HG02970 (cell line): ENCODE results near the gene ZSCAN10.
A peak's percentile ranks its signal among the peaks of the same experiment; 100 is the strongest.

Experiments used
- ATAC-seq: cut with Tn5 transposase; IDR thresholded peaks from one replicate; pipeline ENCODE4 v1.9.1; 2021; ENCODE audit warnings: mild to moderate bottlenecking, moderate library complexity, moderate number of reproducible peaks; ENCODE audit not compliant: unreplicated experiment, low FRiP score

The ZSCAN10 gene

GRCh38 chr16:3134338-3135125, 35.4 kb upstream of the ZSCAN10 start, which contains the start of gene ZNF213:
TSS of gene ZNF213 (plus strand) at chr16:3135029. CDS start at chr16:3137281, 2,252 bp downstream.
- peak; percentile 95 for ATAC-seq

- ATAC-seq = no peak
Observed at GRCh38 chr16:3133844-3134243, 34.8 kb upstream of the ZSCAN10 start.

- no peak for ATAC-seq
Observed at GRCh38 chr16:3131755-3132377, 32.8 kb upstream of the ZSCAN10 start.

GRCh38 chr16:3129137-3130131, 30.3 kb upstream of the ZSCAN10 start:
- ATAC-seq = no peak

GRCh38 chr16:3127745-3128144, 28.7 kb upstream of the ZSCAN10 start:
- no peak for ATAC-seq

GRCh38 chr16:3123986-3124886, 25.1 kb upstream of the ZSCAN10 start:
- peak; percentile 76 for ATAC-seq

- ATAC-seq = no peak
Observed at GRCh38 chr16:3122926-3123570, 24.0 kb upstream of the ZSCAN10 start.

GRCh38 chr16:3121851-3122467, 22.9 kb upstream of the ZSCAN10 start:
- no peak for ATAC-seq

GRCh38 chr16:3120435-3120834, 21.3 kb upstream of the ZSCAN10 start:
- ATAC-seq = no peak

GRCh38 chr16:3119701-3120408, 20.8 kb upstream of the ZSCAN10 start:
- no peak for ATAC-seq

- no peak for ATAC-seq
Observed at GRCh38 chr16:3119286-3119685, 20.2 kb upstream of the ZSCAN10 start.

GRCh38 chr16:3118846-3119245, 19.8 kb upstream of the ZSCAN10 start:
- ATAC-seq = no peak

GRCh38 chr16:3118204-3118790, 19.2 kb upstream of the ZSCAN10 start:
- no peak for ATAC-seq

GRCh38 chr16:3115561-3115960, 16.5 kb upstream of the ZSCAN10 start:
- no peak for ATAC-seq

- ATAC-seq = no peak
Observed at GRCh38 chr16:3115003-3115402, 15.9 kb upstream of the ZSCAN10 start.

GRCh38 chr16:3113765-3114479, 14.8 kb upstream of the ZSCAN10 start:
- no peak for ATAC-seq

- no peak for ATAC-seq
Observed at GRCh38 chr16:3112881-3113574, 13.9 kb upstream of the ZSCAN10 start.
